ENCODE measurements around the gene PLEKHG4B. TPM values are rescaled to one million over a fixed set of nuclear protein-coding genes. Genes with fewer than 3 reads are reported as not detected.

Gene PLEKHG4B
- total RNA-seq, 2 experiments from 2014 or later = 0.10 TPM

DNA sequence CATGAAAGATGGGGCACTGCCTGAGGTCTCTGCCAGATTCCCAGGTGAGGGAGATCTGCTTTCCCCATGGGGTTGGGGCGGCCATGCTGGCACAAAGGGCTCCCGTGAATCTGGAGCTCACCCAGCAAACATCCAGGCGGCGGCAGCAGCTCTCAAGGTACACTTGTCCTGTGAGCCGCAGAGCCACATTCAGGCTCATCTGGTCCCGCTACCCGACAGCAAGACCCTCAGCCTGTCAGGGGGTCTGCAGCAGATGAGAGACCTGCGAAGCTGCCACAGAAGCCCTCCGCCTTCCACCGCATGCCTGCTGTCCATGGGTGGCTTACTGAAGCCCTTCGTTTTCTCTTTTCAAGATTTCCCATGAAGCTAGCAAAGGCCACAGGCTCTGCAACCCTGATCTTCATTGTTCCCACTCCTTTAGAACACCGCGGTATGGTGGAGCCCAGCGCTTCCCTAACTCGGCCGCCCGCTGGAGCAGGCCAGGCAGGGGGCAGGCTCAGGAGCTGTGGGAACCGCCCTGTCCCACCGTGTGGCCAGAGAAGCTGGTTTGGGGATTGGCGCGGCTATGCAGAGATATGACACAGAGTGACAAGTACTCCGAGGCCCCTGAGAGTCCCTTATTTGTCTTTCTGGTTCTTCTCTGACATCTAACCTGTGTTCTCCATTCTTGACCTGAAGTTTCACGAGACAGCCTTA is 108.1 kb downstream of the PLEKHG4B start:
- Mint-ChIP-seq H3K27me3 (no peaks in the 10 kb centered on the region), H3K9me3 (no peaks in the 10 kb centered on the region), H3K27ac (no peak overlapping the region), H3K36me3 (ENCODE audit: low read depth) (peaks cover 8% of the 10 kb centered on the region), H3K4me1 (no peaks in the 10 kb centered on the region), H3K4me3 (no peak overlapping the region)
- CTCF ChIA-PET = no interaction called here
- DNase-seq = no peak
- POLR2A ChIA-PET = no interaction called here

DNA sequence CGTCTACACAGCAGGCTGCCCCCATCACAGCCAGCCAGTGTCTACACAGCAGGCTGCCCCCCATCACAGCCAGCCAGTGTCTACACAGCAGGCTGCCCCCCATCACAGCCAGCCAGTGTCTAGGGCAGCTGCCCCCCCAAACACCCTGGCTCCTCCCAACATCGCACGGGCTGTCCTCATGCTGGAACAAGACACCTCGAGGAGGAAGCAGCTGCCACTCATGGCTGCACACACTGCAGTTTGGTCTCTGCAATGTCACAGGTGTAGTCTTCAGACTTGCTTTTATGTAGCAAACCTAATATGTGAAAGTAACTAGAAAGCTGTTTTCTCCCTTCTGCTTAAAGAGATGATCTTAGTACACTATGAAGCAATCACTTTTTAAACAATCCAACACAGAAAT is 109.0 kb downstream of the PLEKHG4B start:
- ChIA-PET POLR2A (no interaction called here), CTCF (interaction anchor here (1.3 kb wide), 1 partner anchor 10 kb away, joined by 3 read pairs; the partner anchor contains the start of gene LRRC14B)
- Mint-ChIP-seq H3K4me3 (no peak overlapping the region), H3K27ac (no peak overlapping the region), H3K9me3 (no peaks in the 10 kb centered on the region), H3K4me1 (no peaks in the 10 kb centered on the region), H3K36me3 (ENCODE audit: low read depth) (peaks cover 10% of the 10 kb centered on the region), H3K27me3 (no peaks in the 10 kb centered on the region)
- no peak for DNase-seq

DNA sequence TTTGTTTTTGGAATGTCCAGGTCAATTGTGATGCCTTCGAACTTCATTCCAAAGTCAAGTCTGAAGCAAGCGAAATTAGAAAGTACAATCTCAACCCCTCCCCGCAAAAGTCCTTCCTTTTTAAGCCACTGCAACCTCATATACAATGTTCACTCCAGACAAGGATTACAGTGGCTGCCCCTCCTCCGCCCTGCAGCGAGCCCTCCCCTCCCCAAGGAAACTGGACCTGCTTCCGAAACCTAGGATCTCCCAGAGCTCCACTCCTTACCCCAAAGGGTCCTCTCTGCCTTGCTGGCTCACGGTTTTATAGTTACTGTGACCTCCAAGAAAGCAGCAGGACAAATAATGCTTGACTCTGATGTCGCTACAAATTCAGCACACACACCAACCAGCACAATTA is 109.7 kb downstream of the PLEKHG4B start:
- H3K36me3 Mint-ChIP-seq (ENCODE audit: low read depth) = peaks cover 10% of the 10 kb centered on the region
- no peak overlapping the region for H3K4me3 Mint-ChIP-seq
- POLR2A ChIA-PET = no interaction called here
- no peaks in the 10 kb centered on the region for H3K9me3 Mint-ChIP-seq
- H3K27me3 Mint-ChIP-seq = no peaks in the 10 kb centered on the region
- CTCF ChIA-PET = interaction anchor here (1.3 kb wide), 2 partner anchors 11 to 12 kb away, joined by 3 to 4 read pairs; partner anchors contain the start of gene LRRC14B
- H3K4me1 Mint-ChIP-seq = no peaks in the 10 kb centered on the region
- no peak overlapping the region for H3K27ac Mint-ChIP-seq
- DNase-seq = no peak

DNA sequence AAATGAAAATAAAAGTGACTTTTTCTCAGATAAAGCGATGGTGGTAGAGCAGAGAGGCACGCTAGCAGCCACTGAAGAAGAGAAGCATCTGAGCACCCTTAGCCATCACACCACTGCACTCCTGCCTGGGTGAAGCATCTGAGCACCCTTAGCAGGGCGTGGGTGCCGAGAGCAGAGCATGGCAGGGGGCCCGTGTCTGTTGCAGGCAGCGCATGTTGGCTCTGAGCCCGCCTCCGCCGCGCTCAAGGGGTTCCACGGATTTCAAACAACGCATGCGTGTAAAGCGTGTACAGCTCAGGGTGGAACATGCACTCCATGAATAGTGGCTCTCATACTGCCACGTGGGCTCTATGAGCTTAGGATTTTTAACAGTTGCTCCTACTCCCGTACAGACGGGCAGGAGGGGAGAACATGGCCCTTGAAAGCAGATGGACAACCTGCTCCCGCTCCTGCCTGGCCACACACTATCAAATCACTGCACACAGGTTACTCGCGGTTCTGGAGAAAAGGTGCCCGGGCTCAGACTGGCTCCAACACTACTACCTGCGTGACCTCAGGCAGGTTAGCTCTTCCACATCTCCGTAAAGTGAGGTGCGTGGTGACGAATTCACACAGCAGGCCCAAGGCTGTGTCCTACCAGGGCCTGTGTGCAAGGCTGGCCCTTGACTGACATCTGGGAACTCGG is 111.4 kb downstream of the PLEKHG4B start:
- Mint-ChIP-seq H3K27me3 (no peaks in the 10 kb centered on the region), H3K4me3 (no peak overlapping the region), H3K4me1 (peaks cover 2% of the 10 kb centered on the region), H3K9me3 (no peaks in the 10 kb centered on the region), H3K27ac (no peak overlapping the region), H3K36me3 (ENCODE audit: low read depth) (peaks cover 17% of the 10 kb centered on the region)
- CTCF ChIA-PET = interaction anchor here (1.3 to 2.1 kb wide), 3 partner anchors 8 to 15 kb away, joined by 3 to 6 read pairs (median 5); partner anchors contain the start of gene LRRC14B
- DNase-seq = no peak
- POLR2A ChIA-PET = no interaction called here

DNA sequence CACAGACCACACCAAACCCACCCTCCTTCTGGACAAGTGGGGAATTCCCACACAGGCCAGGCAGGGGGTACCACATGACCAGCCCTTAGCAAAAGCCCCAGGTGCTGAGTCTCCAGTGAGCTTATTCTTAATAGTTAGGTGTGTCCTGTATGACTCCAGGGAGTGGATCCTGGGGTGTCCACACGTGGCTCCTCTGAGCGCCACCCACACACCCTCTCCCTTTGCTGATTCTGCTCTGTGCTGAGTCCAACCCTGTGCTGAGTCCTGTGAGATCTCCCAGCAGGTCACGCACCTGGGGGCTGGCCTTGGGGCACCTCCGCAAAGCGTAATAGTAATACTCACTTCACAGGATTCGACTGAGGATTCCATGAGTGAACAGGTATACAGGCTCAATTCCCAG is 112.0 kb downstream of the PLEKHG4B start:
- Mint-ChIP-seq H3K4me3 (no peak overlapping the region), H3K9me3 (no peaks in the 10 kb centered on the region), H3K27me3 (no peaks in the 10 kb centered on the region), H3K27ac (no peak overlapping the region), H3K36me3 (ENCODE audit: low read depth) (peaks cover 17% of the 10 kb centered on the region), H3K4me1 (peaks cover 2% of the 10 kb centered on the region)
- no peak for DNase-seq
- CTCF ChIA-PET = interaction anchor here (1.3 to 2.1 kb wide), 3 partner anchors 9 to 15 kb away, joined by 3 to 6 read pairs (median 5); partner anchors contain the start of gene LRRC14B
- POLR2A ChIA-PET = no interaction called here

DNA sequence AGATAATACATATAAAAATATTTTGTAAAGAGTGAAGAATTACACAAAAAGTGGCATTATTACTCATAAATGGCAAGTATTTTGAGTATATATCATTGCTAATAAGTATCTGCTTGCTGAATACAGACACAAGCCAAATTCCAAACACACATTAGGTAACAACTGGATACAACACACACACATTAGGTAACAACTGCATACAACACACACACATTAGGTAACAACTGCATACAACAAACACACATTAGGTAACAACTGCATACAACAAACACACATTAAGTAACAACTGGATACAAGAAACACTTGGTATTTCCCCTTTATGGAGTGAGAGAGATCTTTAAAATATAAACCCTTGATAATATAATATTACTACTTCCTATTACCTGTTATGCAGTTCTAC is 112.5 kb downstream of the PLEKHG4B start:
- Mint-ChIP-seq H3K27ac (peak overlapping the region; percentile 33), H3K9me3 (no peaks in the 10 kb centered on the region), H3K36me3 (ENCODE audit: low read depth) (peaks cover 17% of the 10 kb centered on the region), H3K27me3 (no peaks in the 10 kb centered on the region), H3K4me1 (peaks cover 2% of the 10 kb centered on the region), H3K4me3 (no peak overlapping the region)
- ChIA-PET CTCF (interaction anchor here (1.3 to 2.1 kb wide), 3 partner anchors 9 to 16 kb away, joined by 3 to 6 read pairs (median 5); partner anchors contain the start of gene LRRC14B), POLR2A (no interaction called here)
- no peak for DNase-seq

DNA sequence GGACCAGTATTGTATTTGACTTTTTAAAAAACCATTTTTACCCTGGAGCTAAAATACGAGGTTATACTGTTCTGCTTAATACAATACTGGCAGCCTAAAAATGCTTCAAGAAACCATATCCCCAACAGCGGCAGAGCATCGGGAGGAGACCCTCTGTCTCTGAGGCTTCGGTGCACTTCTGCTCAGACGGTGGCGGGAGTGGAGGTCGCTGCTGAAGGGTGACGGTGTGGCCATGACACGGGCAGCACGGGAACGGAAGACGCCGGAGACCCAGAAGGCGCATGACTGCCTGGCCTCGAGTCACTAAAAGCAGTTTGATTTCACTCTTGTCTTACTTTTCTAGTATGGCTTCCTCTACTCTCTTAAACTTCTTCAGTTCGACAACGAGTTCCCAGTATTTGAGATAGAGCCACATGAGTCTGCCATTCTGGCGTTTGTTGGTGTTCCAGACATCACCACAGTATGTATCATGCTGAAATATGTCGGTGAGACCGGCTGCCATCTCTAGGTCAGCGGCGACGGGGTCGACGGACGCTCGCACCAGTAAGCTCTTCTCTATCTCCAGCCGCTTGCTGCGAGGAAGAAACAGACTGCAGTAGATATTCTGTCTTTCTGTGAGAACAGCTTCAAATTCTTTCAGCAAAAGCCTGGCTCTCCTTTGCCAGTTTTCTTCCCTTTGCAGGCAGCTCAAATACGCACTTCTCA is 113.2 kb downstream of the PLEKHG4B start:
- ChIA-PET POLR2A (no interaction called here), CTCF (no interaction called here)
- H3K27ac Mint-ChIP-seq = no peak overlapping the region
- DNase-seq = no peak
- peaks cover 17% of the 10 kb centered on the region for H3K36me3 Mint-ChIP-seq (ENCODE audit: low read depth)
- no peak overlapping the region for H3K4me3 Mint-ChIP-seq
- H3K27me3 Mint-ChIP-seq = no peaks in the 10 kb centered on the region
- H3K4me1 Mint-ChIP-seq = peaks cover 8% of the 10 kb centered on the region
- no peaks in the 10 kb centered on the region for H3K9me3 Mint-ChIP-seq

DNA sequence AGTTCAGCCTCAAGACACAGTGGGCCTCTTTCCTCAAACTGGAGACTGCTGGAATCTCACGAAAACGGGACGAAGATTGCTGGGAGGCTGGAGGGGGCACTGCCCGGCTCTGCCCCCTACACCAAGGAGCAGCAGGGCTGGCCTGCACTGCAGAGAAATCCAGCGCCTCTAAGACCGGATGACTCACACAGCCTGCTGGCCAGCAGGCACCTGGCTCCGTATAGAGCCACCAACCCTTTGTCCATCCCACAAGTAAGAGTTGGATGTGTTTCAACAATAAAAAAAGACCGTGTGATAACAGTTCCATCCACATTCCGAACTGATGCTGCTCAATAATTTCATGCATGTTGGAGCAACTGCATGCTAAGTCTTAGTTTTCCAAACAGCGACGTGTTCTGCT is 114.4 kb downstream of the PLEKHG4B start:
- DNase-seq = no peak
- H3K27me3 Mint-ChIP-seq = no peaks in the 10 kb centered on the region
- no peak overlapping the region for H3K4me3 Mint-ChIP-seq
- no peak overlapping the region for H3K27ac Mint-ChIP-seq
- CTCF ChIA-PET = no interaction called here
- H3K9me3 Mint-ChIP-seq = no peaks in the 10 kb centered on the region
- H3K36me3 Mint-ChIP-seq (ENCODE audit: low read depth) = peaks cover 17% of the 10 kb centered on the region
- H3K4me1 Mint-ChIP-seq = peaks cover 13% of the 10 kb centered on the region
- POLR2A ChIA-PET = no interaction called here

DNA sequence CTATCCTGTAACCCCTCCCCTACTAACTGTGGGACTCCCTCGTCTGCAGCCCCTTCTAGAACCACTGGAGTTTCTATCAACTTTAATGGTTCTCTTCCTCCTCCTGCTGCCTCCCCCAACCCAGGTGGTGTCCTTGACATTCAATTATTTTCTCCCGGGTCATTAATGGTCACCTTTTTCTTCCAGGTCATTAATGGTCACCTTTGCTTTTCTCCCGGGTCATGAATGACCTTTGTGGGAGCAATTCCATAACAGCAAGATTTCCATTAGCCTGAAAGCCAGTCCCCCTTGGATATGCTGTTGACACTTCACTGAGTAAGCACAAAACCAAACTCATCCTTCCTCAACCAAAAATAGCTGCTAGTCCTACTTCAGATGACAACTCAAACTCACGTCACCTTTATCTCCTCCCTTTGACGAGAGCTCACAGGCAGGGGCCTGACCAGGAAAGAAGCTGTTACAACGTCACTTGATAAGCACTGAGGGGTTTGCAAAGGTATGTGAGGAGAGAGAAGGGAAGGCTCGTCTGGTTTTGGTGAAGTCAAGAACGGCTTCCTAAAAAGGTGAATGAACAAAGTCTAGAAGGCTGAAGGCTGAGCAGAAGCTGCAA is 115.1 kb downstream of the PLEKHG4B start:
- no peaks in the 10 kb centered on the region for H3K9me3 Mint-ChIP-seq
- no peak for DNase-seq
- ChIA-PET CTCF (no interaction called here), POLR2A (no interaction called here)
- no peak overlapping the region for H3K4me3 Mint-ChIP-seq
- H3K27me3 Mint-ChIP-seq = no peaks in the 10 kb centered on the region
- peaks cover 13% of the 10 kb centered on the region for H3K4me1 Mint-ChIP-seq
- no peak overlapping the region for H3K27ac Mint-ChIP-seq
- peaks cover 17% of the 10 kb centered on the region for H3K36me3 Mint-ChIP-seq (ENCODE audit: low read depth)

DNA sequence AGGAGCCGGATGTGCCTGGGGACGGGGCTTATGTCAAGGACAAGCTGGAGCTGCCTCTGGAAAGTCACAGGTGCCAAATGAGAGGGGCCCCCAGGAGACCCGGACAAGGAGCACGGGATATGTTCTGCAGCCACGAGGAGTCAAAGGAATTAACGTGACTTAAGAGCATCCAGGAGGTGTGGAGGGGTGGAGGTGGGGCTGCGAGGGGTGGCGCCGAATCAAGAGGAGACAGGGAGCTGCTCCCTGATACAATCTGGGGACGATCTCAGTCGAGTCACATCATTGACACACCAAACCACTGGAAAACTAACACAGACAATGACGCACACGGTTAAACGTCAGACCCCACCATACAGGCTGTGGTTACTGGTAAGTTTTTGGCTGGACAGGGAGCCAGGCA is 115.6 kb downstream of the PLEKHG4B start:
- no peak for DNase-seq
- CTCF ChIA-PET = interaction anchor here (0.9 kb wide), 1 partner anchor 192 kb away, joined by 3 read pairs; no protein-coding TSS in a partner anchor
- POLR2A ChIA-PET = no interaction called here
- Mint-ChIP-seq H3K36me3 (ENCODE audit: low read depth) (peaks cover 17% of the 10 kb centered on the region), H3K27me3 (no peaks in the 10 kb centered on the region), H3K4me3 (no peak overlapping the region), H3K9me3 (no peaks in the 10 kb centered on the region), H3K27ac (peak overlapping the region; percentile 42), H3K4me1 (peaks cover 13% of the 10 kb centered on the region)

DNA sequence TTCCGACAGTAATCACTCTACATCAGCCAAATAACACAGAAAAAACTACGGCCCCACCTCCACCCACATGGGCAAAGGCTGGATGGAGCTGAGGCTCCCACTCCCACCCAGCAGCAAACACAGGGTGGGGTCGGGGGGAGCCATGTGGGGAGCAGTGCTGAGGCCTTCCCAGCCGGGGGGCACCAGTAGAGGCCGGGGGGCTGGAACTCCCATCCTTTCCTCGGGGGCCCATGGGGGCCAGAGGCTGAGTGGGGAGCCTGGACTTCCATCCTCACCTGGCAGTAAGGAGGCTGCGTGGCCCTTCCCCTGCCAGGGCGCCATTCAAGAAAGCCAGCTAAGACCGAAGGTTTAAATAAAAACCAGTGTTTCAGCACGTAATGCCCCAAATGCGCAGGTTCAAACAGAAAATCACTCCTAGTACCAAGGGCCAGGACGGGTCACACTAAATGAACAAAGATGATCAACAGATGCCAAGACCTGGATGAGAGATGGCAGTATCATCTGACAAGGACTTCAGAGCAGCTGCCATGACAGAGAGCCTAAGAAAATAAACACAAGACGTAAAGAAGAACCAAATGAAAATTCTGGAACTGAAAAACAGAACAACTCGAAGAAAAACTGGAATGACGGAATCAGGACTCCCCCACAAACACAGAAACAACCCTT is 116.6 kb downstream of the PLEKHG4B start:
- H3K36me3 Mint-ChIP-seq (ENCODE audit: low read depth) = peaks cover 16% of the 10 kb centered on the region
- ChIA-PET POLR2A (no interaction called here), CTCF (interaction anchor here (0.6 to 1.8 kb wide), 3 partner anchors 20 to 1517 kb away, joined by 3 read pairs; no protein-coding TSS in a partner anchor)

DNA sequence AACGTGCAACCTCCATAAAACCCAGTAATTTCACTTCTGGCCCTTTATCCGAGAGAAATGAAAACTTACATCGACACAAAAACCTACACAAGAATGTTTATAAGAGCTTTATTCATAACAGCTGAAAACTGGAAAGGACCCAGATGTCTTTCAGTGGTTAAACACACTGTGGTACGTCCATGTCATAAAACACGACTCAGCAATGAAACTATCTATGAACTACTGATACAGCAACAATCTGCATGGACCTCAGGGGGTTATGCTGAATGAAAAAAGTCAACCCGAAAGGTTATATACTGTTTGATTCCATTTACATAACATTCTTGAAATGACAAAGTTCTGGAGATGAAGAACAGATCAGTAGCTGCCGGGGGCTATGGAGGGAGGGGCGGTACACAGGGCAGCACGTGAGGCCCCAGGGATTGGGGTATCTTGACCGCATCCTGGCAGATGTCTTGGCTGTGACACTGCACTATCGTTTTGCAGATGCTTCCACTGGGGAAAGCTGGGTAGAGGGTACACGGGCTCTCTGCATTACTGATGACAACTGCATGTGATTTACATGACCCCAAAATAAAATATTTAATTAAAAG is 121.9 kb downstream of the PLEKHG4B start:
- CTCF ChIA-PET = interaction anchor here (1.2 kb wide), 1 partner anchor 12 kb away, joined by 4 read pairs; no protein-coding TSS in a partner anchor
- Mint-ChIP-seq H3K9me3 (no peaks in the 10 kb centered on the region), H3K4me3 (no peak overlapping the region), H3K27me3 (no peaks in the 10 kb centered on the region), H3K4me1 (peaks cover 40% of the 10 kb centered on the region), H3K36me3 (ENCODE audit: low read depth) (peaks cover 26% of the 10 kb centered on the region), H3K27ac (no peak overlapping the region)
- POLR2A ChIA-PET = no interaction called here
- DNase-seq = no peak

More for the DNA sequence above, 116.6 kb downstream of the PLEKHG4B start:
- Mint-ChIP-seq H3K27ac (no peak overlapping the region), H3K4me1 (peaks cover 13% of the 10 kb centered on the region), H3K4me3 (no peak overlapping the region), H3K9me3 (no peaks in the 10 kb centered on the region), H3K27me3 (no peaks in the 10 kb centered on the region)
- no peak for DNase-seq
